H1 (cell line): ENCODE results near the gene ASGR2. TPM values are rescaled to one million over a fixed set of nuclear protein-coding genes. Genes with fewer than 3 reads are reported as not detected.

Source experiments
- CTCF ChIA-PET: fragments of 300-600 bp; sonication (Branson Sonifier 250); formaldehyde crosslinking; loops from one replicate; lab custom pipeline; 2021; ENCODE audit not compliant: partially characterized antibody; lab: Charles Lee
- POLR2A ChIA-PET: fragments of 300-600 bp; sonication (Branson Sonifier 250); formaldehyde crosslinking; loops from one replicate; lab custom pipeline; 2021; ENCODE audit warnings: inconsistent platforms; ENCODE audit not compliant: partially characterized antibody; lab: Charles Lee
- DNase-seq, 2 experiments: peaks; one replicate each; pipeline versions ENCODE4 v3.0.0 to v3.0.0-alpha.2; 2010 to 2022; ENCODE audit warnings: low spot score in 2 of 2, low read depth in 1 of 2, mixed read lengths in 1 of 2
- FAIRE-seq: peaks from 2 replicates; lab custom pipeline; 2011; peaks lifted over from hg19 to GRCh38; lab: Jason Lieb, UNC
- H2AFZ ChIP-seq: 2 replicates; pipeline ENCODE4 v1.8.1; 2012; ENCODE audit warnings: low read length, inconsistent platforms
- H2AK5ac ChIP-seq: 2 replicates; pipeline ENCODE4 v1.6.1; 2013; ENCODE audit warnings: low read depth, low read length
- H2BK120ac ChIP-seq: replicated peaks from 2 replicates; pipeline ENCODE3; 2013; ENCODE audit warnings: low read depth, low read length, inconsistent platforms
- H2BK12ac ChIP-seq: 2 replicates; pipeline ENCODE4 v1.6.1; 2013; ENCODE audit warnings: low read depth, low read length
- H2BK15ac ChIP-seq: 2 replicates; pipeline ENCODE4 v1.6.1; 2013; ENCODE audit warnings: low read length
- H2BK20ac ChIP-seq: 2 replicates; pipeline ENCODE4 v1.6.1; 2013; ENCODE audit warnings: low read length
- H2BK5ac ChIP-seq: 2 replicates; pipeline ENCODE4 v1.6.1; 2013; ENCODE audit warnings: low read depth, low read length
- H3K14ac ChIP-seq: 2 replicates; pipeline ENCODE4 v1.6.1; 2013; ENCODE audit warnings: inconsistent platforms; ENCODE audit not compliant: insufficient read length
- H3K18ac ChIP-seq: 2 replicates; pipeline ENCODE4 v1.6.1; 2013; ENCODE audit warnings: low read length; ENCODE audit errors: extremely low read depth
- H3K23ac ChIP-seq: 2 replicates; pipeline ENCODE4 v1.6.1; 2013; ENCODE audit warnings: inconsistent platforms; ENCODE audit not compliant: insufficient read length
- H3K23me2 ChIP-seq: 2 replicates; pipeline ENCODE4 v1.6.1; 2013; ENCODE audit warnings: low read depth, low read length
- H3K27ac ChIP-seq: 2 replicates; pipeline ENCODE4 v1.6.1; 2011; ENCODE audit warnings: low read depth, low read length, inconsistent platforms
- H3K27me3 ChIP-seq, 4 experiments: replicated peaks in 1 of 4; 1 replicate in 1 of 4; 2 replicates in 3 of 4; pipeline versions ENCODE4 v1.6.1 to v1.8.1; 2011 to 2013; ENCODE audit warnings: low read length in 3 of 4, mild to moderate bottlenecking in 3 of 4, inconsistent platforms in 2 of 4, mixed read lengths in 2 of 4, moderate library complexity in 1 of 4; ENCODE audit not compliant: control insufficient read depth in 3 of 4, insufficient read depth in 3 of 4; ENCODE audit errors: extremely low read depth in 1 of 4
- H3K36me3 ChIP-seq, 4 experiments: 2 replicates each; pipeline versions ENCODE4 v1.6.1 to v1.8.1; 2011 to 2013; ENCODE audit warnings: mild to moderate bottlenecking in 4 of 4, low read length in 3 of 4, moderate library complexity in 2 of 4, control low read depth in 1 of 4, inconsistent platforms in 1 of 4; ENCODE audit not compliant: insufficient read depth in 4 of 4, control insufficient read depth in 2 of 4
- H3K4ac ChIP-seq: replicated peaks from 2 replicates; pipeline ENCODE3; 2013; ENCODE audit warnings: low read length, low read depth, mixed read lengths, inconsistent platforms; ENCODE audit not compliant: insufficient read length
- H3K4me1 ChIP-seq, 4 experiments: replicated peaks in 1 of 4; 1 replicate in 1 of 4; 2 replicates in 3 of 4; pipeline versions ENCODE4 v1.6.1 to v1.8.1; 2011 to 2013; ENCODE audit warnings: low read length in 3 of 4, inconsistent platforms in 2 of 4, mixed read lengths in 1 of 4; ENCODE audit not compliant: insufficient read depth in 4 of 4, control insufficient read depth in 3 of 4
- H3K4me2 ChIP-seq, 2 experiments: 2 replicates each; pipeline versions ENCODE4 v1.6.1 to v1.8.1; 2011 to 2013; ENCODE audit warnings: low read depth in 2 of 2, low read length in 2 of 2, control low read depth in 1 of 2, inconsistent platforms in 1 of 2, mild to moderate bottlenecking in 1 of 2; ENCODE audit not compliant: insufficient read depth in 1 of 2
- H3K4me3 ChIP-seq, 4 experiments: fragments of 200-600, 300-600 bp in 1 of 4; sonication (generic), shearing (Covaris generic), sonication (Bioruptor Twin) in 1 of 4; 2 replicates each; pipeline versions ENCODE4 v1.5.1 to v1.8.1; 2011 to 2016; ENCODE audit warnings: low read length in 4 of 4, low read depth in 3 of 4, control low read depth in 2 of 4, inconsistent platforms in 2 of 4, mild to moderate bottlenecking in 2 of 4, mixed read lengths in 1 of 4, moderate library complexity in 1 of 4; ENCODE audit not compliant: insufficient read depth in 2 of 4; ENCODE audit errors: extremely low read depth in 1 of 4
- H3K56ac ChIP-seq: replicated peaks from 2 replicates; pipeline ENCODE3; 2013; ENCODE audit warnings: low read depth, mild to moderate bottlenecking, mixed read lengths, low read length, inconsistent platforms; ENCODE audit not compliant: insufficient read length
- H3K79me1 ChIP-seq: 2 replicates; pipeline ENCODE4 v1.6.1; 2013; ENCODE audit warnings: low read depth, low read length, control low read depth
- H3K79me2 ChIP-seq, 2 experiments: 2 replicates each; pipeline versions ENCODE4 v1.6.1 to v1.8.1; 2012 to 2013; ENCODE audit warnings: low read length in 2 of 2, mild to moderate bottlenecking in 2 of 2, inconsistent platforms in 1 of 2; ENCODE audit not compliant: insufficient read depth in 2 of 2, control insufficient read depth in 1 of 2
- H3K9ac ChIP-seq, 4 experiments: replicated peaks in 1 of 4; 1 replicate in 1 of 4; 2 replicates in 3 of 4; pipeline versions ENCODE4 v1.6.1 to v1.8.1; 2011 to 2013; ENCODE audit warnings: low read depth in 3 of 4, low read length in 3 of 4, control low read depth in 2 of 4, mild to moderate bottlenecking in 2 of 4, moderate library complexity in 2 of 4, inconsistent platforms in 1 of 4; ENCODE audit errors: extremely low read depth in 1 of 4
- H3K9me3 ChIP-seq, 2 experiments: 2 replicates each; pipeline versions ENCODE4 v1.6.1 to v1.8.1; 2012 to 2013; ENCODE audit warnings: mild to moderate bottlenecking in 2 of 2, moderate library complexity in 2 of 2, control low read depth in 1 of 2, inconsistent platforms in 1 of 2, low read depth in 1 of 2, low read length in 1 of 2, mixed read lengths in 1 of 2; ENCODE audit not compliant: insufficient read depth in 2 of 2
- H4K20me1 ChIP-seq, 2 experiments: replicated peaks in 1 of 2; 2 replicates each; pipeline versions ENCODE3 to v1.8.1; 2011 to 2013; ENCODE audit warnings: inconsistent platforms in 2 of 2, low read length in 2 of 2, mild to moderate bottlenecking in 1 of 2; ENCODE audit not compliant: insufficient read depth in 2 of 2, control insufficient read depth in 1 of 2
- H4K5ac ChIP-seq: 2 replicates; pipeline ENCODE4 v1.6.1; 2013; ENCODE audit warnings: low read length, low read depth, mixed read lengths, inconsistent platforms; ENCODE audit not compliant: insufficient read length
- H4K8ac ChIP-seq: 2 replicates; pipeline ENCODE4 v1.8.0; 2013; ENCODE audit warnings: mild to moderate bottlenecking, moderate library complexity, low read length, inconsistent platforms; ENCODE audit not compliant: insufficient read depth; ENCODE audit errors: extremely low read depth
- H4K91ac ChIP-seq: replicated peaks from 2 replicates; pipeline ENCODE3; 2013; ENCODE audit warnings: low read length, mixed read lengths, inconsistent platforms; ENCODE audit not compliant: insufficient read length
- GTF2F1 ChIP-seq: IDR thresholded peaks from 2 replicates; pipeline ENCODE4 v1.6.1; 2012; ENCODE audit warnings: low read depth, low read length, improper control_type of control experiment, borderline replicate concordance
- JUN ChIP-seq: IDR thresholded peaks from 2 replicates; pipeline ENCODE4 v1.6.1; 2011; ENCODE audit warnings: low read depth, mild to moderate bottlenecking, improper control_type of control experiment, low read length
- KDM5A ChIP-seq: fragments of 200-600 bp; IDR thresholded peaks from 2 replicates; pipeline ENCODE4 v1.7.1; 2012; ENCODE audit warnings: mild to moderate bottlenecking, low read length, inconsistent platforms, mixed read lengths
- PHF8 ChIP-seq: fragments of 200-600 bp; sonication (generic); conservative IDR thresholded peaks from 2 replicates; pipeline ENCODE4 v1.7.1; 2012; ENCODE audit warnings: low read depth, mild to moderate bottlenecking, inconsistent platforms, low read length, moderate library complexity
- RBBP5 ChIP-seq: IDR thresholded peaks from 2 replicates; pipeline ENCODE4 v1.7.1; 2012; ENCODE audit warnings: low read depth, mild to moderate bottlenecking, inconsistent platforms, low read length, moderate library complexity, borderline replicate concordance
- RXRA ChIP-seq: IDR thresholded peaks from 2 replicates; pipeline ENCODE4 v1.6.1; 2011; ENCODE audit warnings: low read depth, mild to moderate bottlenecking, low read length, moderate library complexity; ENCODE audit not compliant: insufficient read depth
- WGBS, 2 experiments: shearing (Covaris generic) in 1 of 2; methylation state at CpG; one replicate each; pipeline versions ENCODE4 v1.1.6 to v1.1.7; 2013 to 2015; ENCODE audit warnings: low lambda C conversion rate in 2 of 2, mixed read lengths in 2 of 2, inconsistent platforms in 1 of 2, low coverage in 1 of 2, missing lambda C conversion rate in 1 of 2; ENCODE audit not compliant: insufficient replicate concordance in 2 of 2, insufficient coverage in 1 of 2, insufficient read length in 1 of 2; ENCODE audit errors: extremely low coverage in 1 of 2, missing lambda C conversion rate in 1 of 2; 5-methylcytosine and 5-hydroxymethylcytosine counted together
- polyA plus RNA-seq, 7 experiments: library from polyadenylated mRNA; depleted of rRNA in 3 of 7; stranded (reverse) in 5 of 7; unstranded in 2 of 7; fragments of >200 nt in 5 of 7; fragments of 200-250 nt in 2 of 7; gene quantifications; 1 replicate in 5 of 7; 2 replicates in 1 of 7; 4 replicates in 1 of 7; pipeline versions ENCODE4 v1.2.1 to v1.2.3, GENCODE V29; 2011 to 2013; ENCODE audit warnings: missing spikeins in 2 of 7, mixed read lengths in 2 of 7
- total RNA-seq: library from RNA; stranded (reverse); fragmentation: NEBNext Ultra II Directional; extraction: Animal tissue kit (Norgen Biotek cat#: 25700); gene quantifications from 2 replicates; pipeline ENCODE4 v1.2.1, GENCODE V29; 2021
- TF ChIP-seq, protein P1 (sequence below): IDR thresholded peaks from 2 replicates; pipeline ENCODE4 v1.6.1; 2012; ENCODE audit warnings: low read length, inconsistent platforms
- TF ChIP-seq, protein P2 (sequence below): IDR thresholded peaks from 2 replicates; pipeline ENCODE4 v1.6.1; 2011; ENCODE audit warnings: low read depth, mild to moderate bottlenecking, low read length; ENCODE audit not compliant: insufficient read depth

Gene ASGR2
- total and polyA plus RNA-seq, 2 of the 8 experiments (the other 6 are each of a cell fraction or from before 2014, with no cell fraction given) = 0.91 TPM; not detected in 1

DNA sequence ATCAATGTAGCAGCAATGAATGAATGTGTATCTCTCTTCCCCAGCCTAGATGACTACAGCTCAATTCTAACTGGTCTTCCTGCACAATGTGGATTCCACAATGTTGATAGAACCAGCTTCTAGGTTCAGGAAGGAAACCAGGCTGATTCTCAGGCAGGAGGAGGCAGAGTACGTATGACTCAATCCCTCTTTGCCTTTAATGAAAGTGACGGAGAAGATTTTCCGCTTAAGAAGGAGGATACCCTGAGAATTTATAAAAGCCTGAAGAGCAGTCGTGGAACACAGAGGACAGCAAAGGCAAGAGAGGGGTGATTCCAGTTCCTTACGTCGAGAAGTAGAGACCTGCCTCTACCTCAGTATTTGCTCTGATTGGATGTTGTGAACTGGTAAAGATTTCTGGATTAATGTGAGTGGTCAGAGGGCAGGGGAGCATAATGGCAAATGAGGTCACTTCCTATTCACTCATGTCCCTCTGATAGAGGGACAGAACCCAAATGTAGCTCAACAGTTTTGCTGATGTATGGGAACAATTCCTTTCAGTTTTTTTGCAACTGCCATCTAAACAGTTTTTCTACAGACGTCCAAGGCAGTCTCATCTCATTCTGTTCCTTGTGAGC, 55.7 kb downstream of the ASGR2 start:
- Histone ChIP-seq H2BK15ac (no peak overlapping the region), H3K9me3 (no peaks in the 10 kb centered on the region), H3K79me2 (no peaks in the 10 kb centered on the region), H2AFZ (no peak overlapping the region), H2BK5ac (no peak overlapping the region), H3K23me2 (no peaks in the 10 kb centered on the region), H2AK5ac (no peak overlapping the region), H3K23ac (no peak overlapping the region), H3K14ac (no peak overlapping the region), H3K4ac (no peak overlapping the region), H3K4me3 (no peak overlapping the region), H2BK12ac (no peak overlapping the region), H3K79me1 (no peaks in the 10 kb centered on the region), H3K18ac (no peak overlapping the region), H4K20me1 (no peaks in the 10 kb centered on the region), H2BK20ac (no peak overlapping the region), H4K5ac (no peak overlapping the region), H3K27me3 (no peaks in the 10 kb centered on the region), H3K56ac (no peak overlapping the region), H2BK120ac (no peak overlapping the region), H4K8ac (no peak overlapping the region), H3K27ac (no peak overlapping the region), H3K36me3 (no peaks in the 10 kb centered on the region), H3K4me1 (no peaks in the 10 kb centered on the region; a peak in 1 of 7 replicates), H4K91ac (no peak overlapping the region), H3K4me2 (no peak overlapping the region), H3K9ac (no peak overlapping the region)
- TF ChIP-seq RXRA (no peak), PHF8 (no peak), JUN (no peak), KDM5A (no peak), RBBP5 (no peak), GTF2F1 (no peak)
- TF ChIP-seq, protein P1, sequence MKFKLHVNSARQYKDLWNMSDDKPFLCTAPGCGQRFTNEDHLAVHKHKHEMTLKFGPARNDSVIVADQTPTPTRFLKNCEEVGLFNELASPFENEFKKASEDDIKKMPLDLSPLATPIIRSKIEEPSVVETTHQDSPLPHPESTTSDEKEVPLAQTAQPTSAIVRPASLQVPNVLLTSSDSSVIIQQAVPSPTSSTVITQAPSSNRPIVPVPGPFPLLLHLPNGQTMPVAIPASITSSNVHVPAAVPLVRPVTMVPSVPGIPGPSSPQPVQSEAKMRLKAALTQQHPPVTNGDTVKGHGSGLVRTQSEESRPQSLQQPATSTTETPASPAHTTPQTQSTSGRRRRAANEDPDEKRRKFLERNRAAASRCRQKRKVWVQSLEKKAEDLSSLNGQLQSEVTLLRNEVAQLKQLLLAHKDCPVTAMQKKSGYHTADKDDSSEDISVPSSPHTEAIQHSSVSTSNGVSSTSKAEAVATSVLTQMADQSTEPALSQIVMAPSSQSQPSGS = no peak
- TF ChIP-seq, protein P2, sequence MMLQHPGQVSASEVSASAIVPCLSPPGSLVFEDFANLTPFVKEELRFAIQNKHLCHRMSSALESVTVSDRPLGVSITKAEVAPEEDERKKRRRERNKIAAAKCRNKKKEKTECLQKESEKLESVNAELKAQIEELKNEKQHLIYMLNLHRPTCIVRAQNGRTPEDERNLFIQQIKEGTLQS = no peak
- WGBS, 2 experiments = 89% methylated on average over 7 of the region's 7 CpGs; no CpG with 5 or more reads in 1 of the 2 experiments
- no peak for DNase-seq
- POLR2A ChIA-PET = interaction anchor here (1.2 kb wide), 1 partner anchor 110 kb away, joined by 4 read pairs; no protein-coding TSS in a partner anchor
- FAIRE-seq = no peak
- CTCF ChIA-PET = interaction anchor here (0.6 to 17.5 kb wide), 5 partner anchors 15 to 1015 kb away, joined by 3 to 434 read pairs (median 3); no protein-coding TSS in a partner anchor
